Choroid plexus epithelial cell (primary cell): ENCODE measurements around the gene CD8B2.
"Not testable (repeated sequence)": the region's sequence is repeated elsewhere in the genome, so short reads cannot be mapped to it uniquely, and the experiment has no call there.

Experiments
- DNase-seq: peaks from one replicate; pipeline ENCODE4 v3.0.0-alpha.2; 2010; ENCODE audit warnings: low read depth
- H3K4me3 ChIP-seq: 2 replicates; pipeline ENCODE4 v1.5.1; 2011; ENCODE audit warnings: low read depth, mild to moderate bottlenecking, control low read depth, low read length, moderate library complexity
- TF ChIP-seq, protein P1 (sequence below): conservative IDR thresholded peaks from 2 replicates; pipeline ENCODE4 v1.5.1; 2011; ENCODE audit warnings: low read depth, mild to moderate bottlenecking, control low read depth, inconsistent platforms, low read length, moderate library complexity

The CD8B2 gene

DNA sequence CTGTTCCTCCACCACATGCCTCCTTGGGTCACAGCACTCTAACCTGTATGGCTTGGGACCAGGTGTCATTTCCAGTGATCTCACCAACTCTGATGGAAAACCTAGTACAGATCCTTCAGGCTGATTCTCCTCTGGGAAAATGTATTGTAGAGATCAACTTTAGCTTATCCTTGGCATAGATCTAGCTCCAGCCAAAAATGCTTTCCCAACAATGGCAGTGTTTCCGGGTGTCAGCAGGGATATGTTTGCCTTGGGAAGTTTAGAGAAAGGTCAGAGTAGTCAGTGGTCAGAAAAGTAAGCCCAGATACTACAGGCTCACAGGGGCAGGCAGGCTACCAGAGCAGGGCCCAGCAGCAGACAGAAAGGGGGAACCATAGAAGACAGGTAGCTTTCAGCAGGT lies 73.6 kb downstream of the CD8B2 start:
- no peak for DNase-seq
- TF ChIP-seq, protein P1, sequence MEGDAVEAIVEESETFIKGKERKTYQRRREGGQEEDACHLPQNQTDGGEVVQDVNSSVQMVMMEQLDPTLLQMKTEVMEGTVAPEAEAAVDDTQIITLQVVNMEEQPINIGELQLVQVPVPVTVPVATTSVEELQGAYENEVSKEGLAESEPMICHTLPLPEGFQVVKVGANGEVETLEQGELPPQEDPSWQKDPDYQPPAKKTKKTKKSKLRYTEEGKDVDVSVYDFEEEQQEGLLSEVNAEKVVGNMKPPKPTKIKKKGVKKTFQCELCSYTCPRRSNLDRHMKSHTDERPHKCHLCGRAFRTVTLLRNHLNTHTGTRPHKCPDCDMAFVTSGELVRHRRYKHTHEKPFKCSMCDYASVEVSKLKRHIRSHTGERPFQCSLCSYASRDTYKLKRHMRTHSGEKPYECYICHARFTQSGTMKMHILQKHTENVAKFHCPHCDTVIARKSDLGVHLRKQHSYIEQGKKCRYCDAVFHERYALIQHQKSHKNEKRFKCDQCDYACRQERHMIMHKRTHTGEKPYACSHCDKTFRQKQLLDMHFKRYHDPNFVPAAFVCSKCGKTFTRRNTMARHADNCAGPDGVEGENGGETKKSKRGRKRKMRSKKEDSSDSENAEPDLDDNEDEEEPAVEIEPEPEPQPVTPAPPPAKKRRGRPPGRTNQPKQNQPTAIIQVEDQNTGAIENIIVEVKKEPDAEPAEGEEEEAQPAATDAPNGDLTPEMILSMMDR: no peak

GRCh38 chr2:106561356-106561755 lies 74.2 kb downstream of the CD8B2 start:
- no peak overlapping the region for H3K4me3 ChIP-seq
- TF ChIP-seq, protein P1: no peak
- no peak for DNase-seq

More for the DNA sequence above, 73.6 kb downstream of the CD8B2 start:
- no peak overlapping the region for H3K4me3 ChIP-seq

GRCh38 chr2:106561803-106562202 lies 74.6 kb downstream of the CD8B2 start:
- no peak for DNase-seq
- no peak overlapping the region for H3K4me3 ChIP-seq
- TF ChIP-seq, protein P1: no peak

DNA sequence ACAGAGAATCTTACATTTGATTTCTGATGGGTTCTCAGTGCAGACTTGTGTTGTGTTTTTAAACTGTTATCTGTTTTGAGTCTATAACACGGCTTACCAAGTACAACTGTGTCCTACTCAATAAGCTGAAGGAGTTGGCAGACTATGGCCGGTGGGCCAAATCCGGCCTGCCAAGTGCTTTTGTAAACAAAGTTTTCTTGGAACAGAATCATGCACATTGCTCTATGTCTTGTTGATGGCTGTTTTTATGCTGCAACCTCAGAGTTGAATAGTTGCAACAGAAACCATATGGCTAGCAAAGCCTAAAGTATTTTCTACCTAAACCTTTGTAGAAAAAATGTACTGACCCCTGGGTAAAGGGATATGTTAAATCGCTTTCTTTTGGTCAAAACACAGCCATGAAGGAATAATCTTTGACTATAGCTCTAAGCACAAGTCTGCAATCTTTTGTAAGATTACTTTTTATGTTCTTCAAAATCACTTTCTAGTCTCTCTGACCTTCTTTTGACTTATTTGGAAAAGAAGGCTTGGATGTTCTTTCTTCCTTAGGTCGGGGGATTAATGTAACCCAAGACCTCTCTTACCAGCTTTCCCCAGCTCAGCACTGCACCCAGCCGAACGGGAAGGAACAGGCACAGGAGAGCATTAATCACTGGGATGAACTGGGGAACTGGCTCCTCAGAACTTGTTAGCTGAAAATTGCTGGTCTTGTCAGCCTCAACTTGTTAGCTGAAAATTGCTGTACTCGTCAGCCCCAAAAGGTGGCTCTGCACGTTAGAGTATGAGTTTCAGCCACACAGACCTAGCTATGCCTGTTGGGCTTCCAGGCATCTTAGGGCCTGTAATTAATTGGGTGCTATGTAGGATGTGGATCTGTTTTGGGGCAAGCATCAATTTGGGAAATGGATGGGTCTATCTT lies 75.4 kb downstream of the CD8B2 start:
- peak; percentile 40 for DNase-seq
- no peak overlapping the region for H3K4me3 ChIP-seq
- TF ChIP-seq, protein P1: peak; percentile 29

DNA sequence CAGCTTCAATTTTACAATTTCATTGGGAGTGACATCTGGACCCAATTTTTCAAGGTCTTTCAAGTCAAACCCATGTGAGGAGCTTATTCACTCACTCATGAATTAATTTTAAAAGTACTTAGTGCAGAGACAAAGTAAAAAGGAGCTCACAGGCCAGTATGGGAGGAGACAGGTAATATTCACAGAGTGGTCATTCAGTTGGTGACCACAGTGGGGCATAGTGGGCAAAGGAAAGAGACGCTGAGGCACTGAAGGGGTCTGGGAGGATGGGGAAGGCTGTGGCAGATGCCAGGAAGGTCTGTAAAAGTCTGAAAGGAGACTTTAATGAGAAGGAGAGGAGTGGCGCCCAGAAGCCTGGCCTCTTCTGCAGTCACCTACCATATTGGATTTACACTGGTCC lies 76.0 kb downstream of the CD8B2 start:
- TF ChIP-seq, protein P1: peak; percentile 68
- H3K4me3 ChIP-seq: no peak overlapping the region
- DNase-seq: peak; percentile 29

GRCh38 chr2:106565599-106565998 lies 78.4 kb downstream of the CD8B2 start:
- DNase-seq: no peak
- TF ChIP-seq, protein P1: no peak
- H3K4me3 ChIP-seq: no peak overlapping the region

DNA sequence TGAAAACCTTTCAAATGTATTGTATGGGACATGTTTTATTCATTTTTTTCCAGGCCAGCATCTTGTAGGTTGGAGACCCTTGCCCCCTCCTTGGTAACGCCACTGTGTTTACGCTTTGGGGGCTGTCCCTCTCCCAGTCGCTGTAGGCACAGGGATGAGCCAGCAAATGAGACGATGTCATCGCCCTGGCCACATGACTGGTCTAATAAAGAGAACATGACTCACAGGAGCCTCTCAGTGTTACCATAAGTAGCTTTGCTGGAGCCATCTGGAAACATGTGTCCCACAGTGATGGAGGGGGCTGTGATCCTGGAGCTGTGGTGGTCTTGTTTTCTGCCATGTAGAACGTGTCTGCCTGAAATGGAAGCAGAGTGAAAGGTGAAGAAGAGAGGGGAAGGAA lies 78.9 kb downstream of the CD8B2 start:
- H3K4me3 ChIP-seq: no peak overlapping the region
- TF ChIP-seq, protein P1: no peak
- DNase-seq: peak; percentile 33

DNA sequence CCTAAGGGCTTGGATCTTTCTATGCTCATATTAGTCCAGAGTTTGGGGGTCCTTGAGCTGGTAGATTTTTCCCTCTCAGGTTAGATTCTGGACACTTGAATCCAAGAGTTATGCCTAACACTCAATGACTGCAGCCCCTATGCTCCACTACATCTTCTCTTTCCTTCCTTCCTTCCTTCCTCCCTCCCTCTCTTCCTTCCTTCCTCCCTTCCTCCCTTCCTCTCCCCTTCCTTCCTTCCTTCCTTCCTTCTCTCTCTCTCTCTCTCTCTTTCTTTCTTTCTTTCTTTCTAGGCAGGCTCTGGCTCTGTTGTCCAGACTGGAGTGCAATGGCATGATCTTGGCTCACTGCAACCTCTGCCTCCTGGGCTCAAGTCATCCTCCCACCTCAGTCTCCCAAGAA lies 79.3 kb downstream of the CD8B2 start:
- not testable (repeated sequence) for DNase-seq, H3K4me3 ChIP-seq
